B cell (primary cell): Measurements from ENCODE around the gene ANGPT4. TPM values are rescaled to one million over a fixed set of nuclear protein-coding genes. Genes with fewer than 3 reads are reported as not detected.

ENCODE experiments used
- ATAC-seq: fragments of 200-7000 bp; cut with Tn5 transposase; one replicate; pipeline ENCODE4 v1.10.0; 2021; ENCODE audit warnings: low read depth, mild to moderate bottlenecking, moderate number of reproducible peaks, moderate library complexity
- CTCF ChIA-PET: fragments of 350-600 bp; sonication (Branson Sonifier 250); formaldehyde crosslinking; loops from one replicate; lab custom pipeline; 2021; ENCODE audit warnings: antibody characterized with exemption, inconsistent platforms; lab: Charles Lee
- POLR2A ChIA-PET: fragments of 350-600 bp; sonication (Branson Sonifier 250); formaldehyde crosslinking; loops from one replicate; lab custom pipeline; 2021; ENCODE audit warnings: antibody characterized with exemption; lab: Charles Lee
- DNase-seq: peaks from one replicate; pipeline ENCODE4 v3.0.0; 2013
- H2AFZ ChIP-seq: 2 replicates; pipeline ENCODE4 v1.6.1; 2012; ENCODE audit warnings: mild to moderate bottlenecking, low read depth, low read length; ENCODE audit not compliant: insufficient read depth, poor library complexity, severe bottlenecking
- H3K27ac ChIP-seq, 2 donors: 1 replicate in 1 of 2; 2 replicates in 1 of 2; pipeline ENCODE4 v1.5.1; 2012 to 2013; ENCODE audit warnings: low read length in 2 of 2, mild to moderate bottlenecking in 2 of 2, moderate library complexity in 1 of 2
- H3K27me3 ChIP-seq, 4 experiments: fragments of 200-600 bp in 1 of 4; sonication (generic) in 1 of 4; replicated peaks in 1 of 4; 1 replicate in 2 of 4; 2 replicates in 2 of 4; pipeline versions ENCODE4 v1.6.1 to v1.7.0; 2013 to 2016; ENCODE audit warnings: low read length in 3 of 4, mild to moderate bottlenecking in 2 of 4, mixed read lengths in 1 of 4, moderate library complexity in 1 of 4; ENCODE audit not compliant: insufficient read depth in 4 of 4, control insufficient read depth in 3 of 4; ENCODE audit errors: control extremely low read depth in 1 of 4
- H3K36me3 ChIP-seq, 2 experiments: replicated peaks in 1 of 2; 1 replicate in 1 of 2; 2 replicates in 1 of 2; pipeline versions ENCODE4 v1.6.1 to v1.7.1; 2013; ENCODE audit warnings: low read length in 1 of 2; ENCODE audit not compliant: insufficient read depth in 2 of 2, control insufficient read depth in 1 of 2; ENCODE audit errors: control extremely low read depth in 1 of 2, extremely low read depth in 1 of 2
- H3K4me1 ChIP-seq, 2 donors: fragments of 200-600 bp in 1 of 2; sonication (generic) in 1 of 2; 1 replicate in 1 of 2; 2 replicates in 1 of 2; pipeline versions ENCODE4 v1.5.1 to v1.6.1; 2013 to 2017; ENCODE audit warnings: low read length in 2 of 2; ENCODE audit not compliant: control insufficient read depth in 2 of 2, insufficient read depth in 2 of 2
- H3K4me2 ChIP-seq: replicated peaks from 2 replicates; pipeline ENCODE3; 2012; ENCODE audit warnings: mild to moderate bottlenecking, low read depth, low read length; ENCODE audit not compliant: poor library complexity, severe bottlenecking
- H3K4me3 ChIP-seq, 5 experiments: fragments of 200-600 bp in 1 of 5; sonication (generic) in 1 of 5; 1 replicate in 3 of 5; 2 replicates in 2 of 5; pipeline versions ENCODE4 v1.5.1 to v1.7.0; 2011 to 2016; ENCODE audit warnings: low read length in 4 of 5, mild to moderate bottlenecking in 4 of 5, low read depth in 2 of 5, control low read depth in 1 of 5, moderate library complexity in 1 of 5; ENCODE audit not compliant: insufficient read depth in 1 of 5; ENCODE audit errors: control extremely low read depth in 1 of 5, extremely low read depth in 1 of 5
- H3K79me2 ChIP-seq: fragments of 200-600 bp; sonication (generic); one replicate; pipeline ENCODE4 v1.6.0; 2016; ENCODE audit warnings: low read length; ENCODE audit not compliant: control insufficient read depth, insufficient read depth
- H3K9ac ChIP-seq: fragments of 200-600 bp; sonication (generic); 2 replicates; pipeline ENCODE4 v1.6.1; 2017; ENCODE audit warnings: mild to moderate bottlenecking, low read length, moderate library complexity
- H3K9me3 ChIP-seq, 3 donors: one replicate each; pipeline versions ENCODE4 v1.6.1 to v1.7.1; 2013; ENCODE audit warnings: low read length in 2 of 3; ENCODE audit not compliant: control insufficient read depth in 2 of 3, insufficient read depth in 1 of 3; ENCODE audit errors: control extremely low read depth in 1 of 3
- H4K20me1 ChIP-seq: 2 replicates; pipeline ENCODE4 v1.6.0; 2012; ENCODE audit warnings: mild to moderate bottlenecking, low read length; ENCODE audit not compliant: insufficient read depth, control insufficient read depth, poor library complexity, severe bottlenecking
- H3K27ac Mint-ChIP-seq: one replicate; pipeline ENCODE4 v1.8.0; 2021; ENCODE audit warnings: mixed read lengths
- H3K27me3 Mint-ChIP-seq: one replicate; pipeline ENCODE4 v1.8.0; 2021; ENCODE audit warnings: mixed read lengths
- H3K4me1 Mint-ChIP-seq: one replicate; pipeline ENCODE4 v1.8.0; 2021; ENCODE audit warnings: mixed read lengths
- H3K4me3 Mint-ChIP-seq: one replicate; pipeline ENCODE4 v1.8.0; 2021; ENCODE audit warnings: mixed read lengths
- H3K9me3 Mint-ChIP-seq: one replicate; pipeline ENCODE4 v1.8.0; 2022; ENCODE audit warnings: mixed read lengths; ENCODE audit not compliant: insufficient read depth
- EZH2 ChIP-seq: IDR thresholded peaks from 2 replicates; pipeline ENCODE4 v1.6.1; 2012; ENCODE audit warnings: borderline replicate concordance, low read depth, mild to moderate bottlenecking, moderate library complexity, low read length; ENCODE audit not compliant: insufficient read depth, poor library complexity, severe bottlenecking
- WGBS: methylation state at CpG from one replicate; pipeline ENCODE4 v1.1.5; 2013; ENCODE audit warnings: missing lambda C conversion rate; ENCODE audit not compliant: insufficient coverage; 5-methylcytosine and 5-hydroxymethylcytosine counted together
- intact Hi-C: fragments of 100-400 bp; cut with micrococcal nuclease; formaldehyde crosslinking; loops from one replicate; pipeline ENCODE4 v1.10.0; 2022
- polyA plus RNA-seq: library from polyadenylated mRNA; depleted of rRNA; stranded (reverse); fragments of >200 nt; gene quantifications from 2 replicates; pipeline ENCODE4 v1.2.3, GENCODE V29; 2012
- total RNA-seq, 2 donors: library from RNA; stranded (reverse); fragments of 120-200 nt in 1 of 2; gene quantifications; 1 replicate in 1 of 2; 2 replicates in 1 of 2; pipeline versions ENCODE4 v1.2.3 to v1.2.4, GENCODE V29; 2013 to 2022
- TF ChIP-seq, protein P1 (sequence below): fragments of 200-600 bp; IDR thresholded peaks from one replicate; pipeline ENCODE4 v1.8.0; 2022; ENCODE audit warnings: antibody characterized with exemption, mild to moderate bottlenecking

The ANGPT4 gene
- total and polyA plus RNA-seq, 2 donors (not counting 1 experiment from before 2014, with no cell fraction given) = not detected

DNA sequence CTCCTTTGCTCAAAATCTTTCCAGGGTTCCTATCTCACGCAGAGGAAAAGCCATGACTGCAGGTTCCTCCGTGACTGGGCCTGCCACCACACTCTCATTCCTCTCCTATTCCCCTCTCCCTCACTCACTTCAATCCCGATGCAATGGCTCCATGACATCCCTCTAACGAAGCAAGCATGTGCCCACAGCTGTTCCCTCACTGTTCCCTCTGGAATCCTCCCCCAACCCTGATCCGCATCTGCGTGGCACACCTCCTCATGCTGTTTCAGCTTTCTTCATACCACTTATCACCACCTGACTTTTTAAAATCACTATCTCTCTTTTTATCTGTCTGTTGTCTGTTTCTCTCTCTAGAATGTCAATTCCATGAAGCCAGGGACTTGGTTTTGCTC is 25.5 kb downstream of the ANGPT4 start:
- Histone ChIP-seq H4K20me1 (no peaks in the 10 kb centered on the region), H3K36me3 (no peaks in the 10 kb centered on the region), H3K27me3 (peaks cover 0 to 8% (median 2%) of the 10 kb centered on the region in 4 experiments), H3K9me3 (no peaks in the 10 kb centered on the region), H3K4me3 (no peak overlapping the region), H3K27ac (no peak overlapping the region), H3K9ac (no peak overlapping the region), H2AFZ (no peak overlapping the region), H3K79me2 (no peaks in the 10 kb centered on the region), H3K4me2 (no peak overlapping the region), H3K4me1 (peaks cover 9 to 29% of the 10 kb centered on the region in 2 donors)
- ChIA-PET POLR2A (no interaction called here), CTCF (no interaction called here)
- intact Hi-C loops = no loop called here
- no peak overlapping the region for H3K27ac Mint-ChIP-seq
- no peak for TF ChIP-seq EZH2
- TF ChIP-seq, protein P1, sequence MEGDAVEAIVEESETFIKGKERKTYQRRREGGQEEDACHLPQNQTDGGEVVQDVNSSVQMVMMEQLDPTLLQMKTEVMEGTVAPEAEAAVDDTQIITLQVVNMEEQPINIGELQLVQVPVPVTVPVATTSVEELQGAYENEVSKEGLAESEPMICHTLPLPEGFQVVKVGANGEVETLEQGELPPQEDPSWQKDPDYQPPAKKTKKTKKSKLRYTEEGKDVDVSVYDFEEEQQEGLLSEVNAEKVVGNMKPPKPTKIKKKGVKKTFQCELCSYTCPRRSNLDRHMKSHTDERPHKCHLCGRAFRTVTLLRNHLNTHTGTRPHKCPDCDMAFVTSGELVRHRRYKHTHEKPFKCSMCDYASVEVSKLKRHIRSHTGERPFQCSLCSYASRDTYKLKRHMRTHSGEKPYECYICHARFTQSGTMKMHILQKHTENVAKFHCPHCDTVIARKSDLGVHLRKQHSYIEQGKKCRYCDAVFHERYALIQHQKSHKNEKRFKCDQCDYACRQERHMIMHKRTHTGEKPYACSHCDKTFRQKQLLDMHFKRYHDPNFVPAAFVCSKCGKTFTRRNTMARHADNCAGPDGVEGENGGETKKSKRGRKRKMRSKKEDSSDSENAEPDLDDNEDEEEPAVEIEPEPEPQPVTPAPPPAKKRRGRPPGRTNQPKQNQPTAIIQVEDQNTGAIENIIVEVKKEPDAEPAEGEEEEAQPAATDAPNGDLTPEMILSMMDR = no peak
- 94% methylated on average over 6 of the region's 6 CpGs for WGBS
- DNase-seq = no peak
- ATAC-seq = no peak
- H3K4me1 Mint-ChIP-seq = peaks cover 29% of the 10 kb centered on the region
- H3K4me3 Mint-ChIP-seq = no peak overlapping the region
- H3K27me3 Mint-ChIP-seq = peaks cover 48% of the 10 kb centered on the region
- H3K9me3 Mint-ChIP-seq = no peaks in the 10 kb centered on the region

DNA sequence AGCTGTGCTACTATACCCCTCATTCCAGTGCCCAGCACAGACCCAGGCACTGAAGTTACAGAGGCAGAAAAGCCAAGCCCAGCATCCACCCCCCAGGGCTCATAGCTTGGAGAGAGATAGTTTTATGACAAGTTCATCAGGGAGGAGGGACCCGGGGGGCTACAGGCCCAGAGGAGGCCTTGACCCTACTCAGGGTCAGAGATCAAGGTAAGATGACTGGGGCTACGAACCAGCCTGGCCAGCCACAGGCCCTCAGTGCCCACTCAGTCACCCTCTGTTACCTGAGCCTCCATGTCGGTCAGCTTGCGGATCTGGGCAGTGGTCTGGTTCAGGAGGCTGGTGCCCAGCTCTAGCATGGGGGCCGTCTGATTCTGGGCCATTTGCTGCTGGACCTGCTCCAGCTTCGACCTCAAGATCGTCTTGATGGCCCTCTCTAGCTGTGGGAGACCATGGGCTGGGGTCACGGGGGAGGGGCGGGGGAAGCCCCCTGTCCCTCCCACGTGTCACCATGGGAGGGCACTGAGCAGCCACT is 26.1 kb downstream of the ANGPT4 start:
- H3K4me1 Mint-ChIP-seq = peaks cover 29% of the 10 kb centered on the region
- Histone ChIP-seq H3K4me3 (no peak overlapping the region), H3K9me3 (no peaks in the 10 kb centered on the region), H3K36me3 (no peaks in the 10 kb centered on the region), H2AFZ (no peak overlapping the region), H3K9ac (no peak overlapping the region), H3K27ac (no peak overlapping the region), H4K20me1 (no peaks in the 10 kb centered on the region), H3K4me1 (peaks cover 12 to 29% of the 10 kb centered on the region in 2 donors), H3K4me2 (no peak overlapping the region), H3K79me2 (no peaks in the 10 kb centered on the region), H3K27me3 (peaks cover 0 to 12% (median 5%) of the 10 kb centered on the region in 4 experiments)
- no peak overlapping the region for H3K27ac Mint-ChIP-seq
- no peak overlapping the region for H3K4me3 Mint-ChIP-seq
- peaks cover 53% of the 10 kb centered on the region for H3K27me3 Mint-ChIP-seq
- TF ChIP-seq, protein P1 = no peak
- no peak for TF ChIP-seq EZH2
- ChIA-PET POLR2A (no interaction called here), CTCF (interaction anchor here (1.0 kb wide), 1 partner anchor 66 kb away, joined by 4 read pairs; no protein-coding TSS in a partner anchor)
- WGBS = 84% methylated on average over 10 of the region's 10 CpGs
- ATAC-seq = no peak
- no peak for DNase-seq
- no peaks in the 10 kb centered on the region for H3K9me3 Mint-ChIP-seq
- intact Hi-C loops = no loop called here
